Stimulated activated CD4-positive, alpha-beta T cell treated with anti-CD3 and anti-CD28 coated beads, Interleukin-4, amount 100 ng/mL, for 4 hours (primary cell): ENCODE data around the gene DUSP6.

Experiments
- DNase-seq, 2 experiments: peaks; one replicate each; pipeline ENCODE4 v3.0.0-alpha.2; 2020

Gene DUSP6, protein sequence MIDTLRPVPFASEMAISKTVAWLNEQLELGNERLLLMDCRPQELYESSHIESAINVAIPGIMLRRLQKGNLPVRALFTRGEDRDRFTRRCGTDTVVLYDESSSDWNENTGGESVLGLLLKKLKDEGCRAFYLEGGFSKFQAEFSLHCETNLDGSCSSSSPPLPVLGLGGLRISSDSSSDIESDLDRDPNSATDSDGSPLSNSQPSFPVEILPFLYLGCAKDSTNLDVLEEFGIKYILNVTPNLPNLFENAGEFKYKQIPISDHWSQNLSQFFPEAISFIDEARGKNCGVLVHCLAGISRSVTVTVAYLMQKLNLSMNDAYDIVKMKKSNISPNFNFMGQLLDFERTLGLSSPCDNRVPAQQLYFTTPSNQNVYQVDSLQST

DNA sequence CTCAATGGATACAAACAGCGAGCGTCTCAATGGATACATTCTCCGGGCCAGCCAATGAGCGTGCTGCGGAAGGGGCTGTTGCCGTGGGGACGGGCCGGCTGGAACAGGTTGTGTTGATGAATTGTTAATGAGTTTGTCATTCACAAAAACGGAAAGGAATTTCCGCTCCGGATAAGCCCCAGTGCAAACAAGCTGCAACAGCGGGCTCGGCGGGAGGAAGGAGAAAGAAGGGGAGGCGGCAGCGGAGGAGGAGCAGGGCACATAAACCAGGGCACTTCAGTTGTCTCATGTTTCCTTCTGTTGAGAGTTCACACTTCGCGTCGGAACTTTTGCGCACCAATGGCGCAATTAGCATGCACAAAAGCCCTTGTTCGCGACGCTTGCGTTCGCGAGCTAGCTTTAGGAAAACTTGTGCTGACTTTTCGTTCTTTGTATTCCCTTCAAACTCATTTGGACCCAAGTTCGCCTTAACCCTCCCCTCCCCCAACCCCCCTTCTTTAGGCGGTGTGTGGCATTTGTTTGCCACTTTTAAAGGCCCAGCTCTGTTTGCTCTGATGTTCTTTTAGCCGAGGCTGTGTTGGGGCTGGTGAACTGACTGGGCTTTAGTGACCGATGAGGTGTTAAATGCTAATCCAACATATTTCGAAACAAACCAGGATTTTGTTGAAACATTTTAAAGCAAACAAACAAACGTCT is at the start of gene DUSP6:
TSS of gene DUSP6 (minus strand) at position 10 of the 696 bp plus-strand sequence. CDS start 462 bp downstream, outside the sequence.
- DNase-seq, result peak; percentile 79 to 84

DNA sequence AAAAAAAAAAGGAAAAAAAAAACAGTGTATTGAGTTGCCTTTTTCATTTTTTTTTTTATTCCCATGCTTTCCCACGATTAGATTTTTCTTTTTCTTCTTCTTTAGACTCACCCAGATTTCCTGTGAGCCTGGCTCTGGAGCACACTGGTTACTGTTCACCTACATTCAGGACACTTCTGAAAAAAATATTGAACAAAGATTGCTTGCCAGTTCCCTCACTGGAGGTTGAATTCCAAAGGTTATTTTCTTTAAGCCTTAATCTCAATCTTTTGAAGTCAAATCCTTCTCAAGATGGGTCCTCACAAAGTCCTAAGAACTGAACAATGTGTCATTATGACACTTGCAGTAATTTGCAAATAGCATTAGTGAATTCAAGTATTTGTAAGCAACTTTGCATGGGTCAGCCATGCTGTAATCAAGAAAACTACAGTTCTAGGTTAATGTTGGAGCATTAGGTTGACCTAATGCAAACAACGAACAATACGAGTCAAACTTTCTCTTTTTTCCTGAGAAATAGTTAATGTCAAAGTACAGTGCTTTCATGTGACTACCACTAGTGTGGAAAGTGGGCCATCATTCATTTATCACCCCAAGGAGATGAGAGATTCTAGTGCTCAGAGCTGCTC is 49.2 kb upstream of the DUSP6 start:
- DNase-seq, result no peak

DNA sequence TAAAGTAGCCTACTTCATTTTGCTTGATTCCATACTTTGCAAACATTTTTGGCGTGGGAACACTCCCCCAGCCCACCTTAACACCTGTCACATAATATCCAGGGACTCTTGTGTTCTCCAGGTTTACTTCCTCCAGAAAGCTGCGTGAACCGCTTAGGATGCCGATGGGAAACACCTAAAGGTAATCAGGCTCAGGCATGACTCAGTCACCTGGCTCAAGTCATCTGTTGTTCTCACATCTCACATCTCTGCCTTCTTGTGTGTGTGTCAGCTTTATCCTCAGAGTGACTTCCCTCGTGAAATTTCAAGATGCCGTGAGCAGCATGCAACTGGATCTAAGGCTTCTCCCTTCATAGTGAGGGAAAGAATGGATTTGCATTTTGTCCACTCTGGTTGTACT is 48.1 kb upstream of the DUSP6 start:
- no peak for DNase-seq

DNA sequence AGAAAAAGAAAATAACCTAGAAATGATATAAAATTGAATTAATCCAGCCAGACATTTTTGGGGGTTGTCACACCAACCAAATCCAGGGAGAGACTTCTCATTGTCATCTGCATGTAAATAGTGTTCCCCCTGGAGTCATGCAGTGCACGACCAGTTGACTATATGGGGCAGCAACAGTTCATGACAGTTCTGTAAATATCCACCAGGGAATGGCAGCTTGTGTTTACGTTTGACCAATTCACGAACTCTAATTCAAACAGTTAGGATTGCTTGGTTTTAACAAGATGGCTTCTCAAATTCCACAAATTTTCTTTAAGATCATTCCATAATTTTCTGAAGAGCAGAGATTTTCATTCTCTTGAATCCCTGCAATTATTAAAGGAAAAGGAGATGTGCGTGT is 43.4 kb upstream of the DUSP6 start:
- no peak for DNase-seq

DNA sequence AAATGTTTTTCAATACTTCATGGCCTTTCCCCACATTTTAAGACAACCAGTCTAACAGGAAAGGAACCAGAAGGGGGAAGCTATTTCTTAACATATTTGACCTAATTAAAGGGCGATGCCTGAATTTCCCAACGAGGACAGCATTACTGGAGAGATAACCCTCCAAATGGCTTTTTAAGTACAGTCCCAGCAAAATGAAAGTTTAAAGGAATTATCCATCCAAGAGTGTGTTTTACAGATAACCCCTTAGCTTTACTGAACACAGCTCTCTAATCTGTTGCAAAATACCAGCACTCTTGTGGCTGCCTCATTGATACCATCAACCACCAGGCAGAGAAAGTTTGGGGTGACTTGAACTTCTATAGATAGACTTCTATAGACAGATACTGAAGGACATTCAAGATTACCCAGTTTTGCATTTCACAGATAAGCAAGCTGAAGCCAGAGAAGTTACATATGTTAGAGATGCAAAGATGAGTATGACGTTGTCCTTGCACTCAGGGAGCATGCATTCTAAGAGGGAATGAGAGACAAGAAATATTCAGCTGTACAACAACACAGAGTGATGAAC is 41.3 kb upstream of the DUSP6 start:
- DNase-seq, result no peak

DNA sequence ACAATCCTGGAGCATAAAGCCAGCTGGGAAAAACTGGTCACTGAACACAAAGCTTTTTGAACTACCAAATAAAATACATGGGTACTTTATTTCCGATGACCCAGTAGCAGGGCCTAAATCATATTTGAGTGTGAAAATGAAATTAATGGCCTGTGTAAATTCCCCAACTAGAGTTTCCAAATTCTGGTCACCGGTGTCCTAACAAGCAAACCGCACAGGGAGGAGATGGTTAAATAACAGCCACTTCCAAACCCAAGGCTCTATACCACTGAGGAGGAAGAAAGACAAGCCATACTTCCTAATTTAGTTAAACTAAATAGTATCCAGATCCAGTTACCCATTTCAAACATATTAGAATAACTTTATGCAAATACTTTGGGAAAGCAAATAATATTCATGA is 40.1 kb upstream of the DUSP6 start:
- no peak for DNase-seq

DNA sequence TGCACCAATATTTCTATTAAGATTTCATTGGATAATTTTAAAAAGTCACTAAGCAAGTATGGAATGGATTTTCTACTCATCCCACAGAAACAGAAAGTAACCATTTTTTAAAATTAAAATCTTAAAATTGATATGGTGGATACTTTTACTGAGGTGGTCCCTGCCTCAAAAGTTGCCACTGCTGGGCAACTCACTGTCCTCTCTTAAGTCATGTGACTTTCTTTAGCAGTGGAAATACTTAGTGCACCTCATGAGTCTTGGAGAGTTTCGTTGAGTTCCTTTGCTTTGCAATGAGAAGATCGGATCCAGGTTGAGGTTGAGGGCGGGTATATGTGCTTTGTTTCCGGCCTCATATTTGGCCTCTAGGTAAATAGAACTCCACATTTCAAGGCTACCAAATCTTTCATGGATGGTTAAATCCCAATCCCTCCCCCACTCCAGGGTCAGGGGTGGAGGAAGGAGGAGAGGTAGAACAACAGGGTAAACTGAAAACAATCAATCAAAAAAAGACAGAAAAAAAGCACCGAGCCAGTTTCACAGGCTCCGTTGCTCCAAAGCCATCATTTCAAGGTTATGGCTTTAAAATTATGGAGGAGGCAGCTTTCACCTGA is 39.5 kb upstream of the DUSP6 start:
- no peak for DNase-seq

DNA sequence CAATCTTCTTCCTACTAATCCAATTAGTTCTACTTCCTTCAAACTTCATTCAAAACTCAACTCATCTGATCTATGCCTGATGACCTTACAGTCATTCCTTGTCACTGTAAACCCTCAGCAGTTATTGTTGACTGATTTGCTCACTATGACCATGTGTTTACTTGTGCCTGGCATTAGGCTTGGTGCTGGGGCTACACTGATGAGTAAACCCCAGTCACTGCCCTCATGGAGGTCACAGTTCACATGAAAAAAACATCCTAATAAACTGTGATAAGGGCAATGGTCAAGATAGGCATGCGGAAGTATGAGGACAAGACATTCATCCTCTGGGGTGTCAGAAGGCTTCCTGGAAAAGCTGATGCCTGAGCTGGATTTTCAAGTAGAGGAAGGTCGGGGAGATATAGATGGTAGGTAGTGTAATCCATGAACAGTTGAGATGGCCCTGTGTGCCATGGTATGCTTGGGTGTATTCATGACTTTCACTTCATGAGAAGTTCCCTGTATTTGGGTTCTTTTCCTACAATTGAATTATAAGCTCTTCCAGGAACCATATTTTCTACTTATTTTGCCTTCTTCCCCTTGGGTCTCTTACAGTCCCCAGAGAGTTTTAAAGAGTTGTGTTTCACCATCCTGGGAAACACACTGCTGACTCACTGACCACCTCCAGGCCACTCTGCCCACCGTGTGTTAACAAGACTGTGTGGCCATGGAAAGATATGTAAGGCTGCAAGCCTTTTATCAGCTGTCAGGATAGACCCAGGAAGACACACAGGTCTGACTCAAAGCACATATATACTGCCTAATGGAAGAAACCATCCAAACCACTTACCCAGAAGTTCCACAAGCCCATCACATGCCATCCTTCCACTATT is 38.7 kb upstream of the DUSP6 start:
- no peak for DNase-seq

DNA sequence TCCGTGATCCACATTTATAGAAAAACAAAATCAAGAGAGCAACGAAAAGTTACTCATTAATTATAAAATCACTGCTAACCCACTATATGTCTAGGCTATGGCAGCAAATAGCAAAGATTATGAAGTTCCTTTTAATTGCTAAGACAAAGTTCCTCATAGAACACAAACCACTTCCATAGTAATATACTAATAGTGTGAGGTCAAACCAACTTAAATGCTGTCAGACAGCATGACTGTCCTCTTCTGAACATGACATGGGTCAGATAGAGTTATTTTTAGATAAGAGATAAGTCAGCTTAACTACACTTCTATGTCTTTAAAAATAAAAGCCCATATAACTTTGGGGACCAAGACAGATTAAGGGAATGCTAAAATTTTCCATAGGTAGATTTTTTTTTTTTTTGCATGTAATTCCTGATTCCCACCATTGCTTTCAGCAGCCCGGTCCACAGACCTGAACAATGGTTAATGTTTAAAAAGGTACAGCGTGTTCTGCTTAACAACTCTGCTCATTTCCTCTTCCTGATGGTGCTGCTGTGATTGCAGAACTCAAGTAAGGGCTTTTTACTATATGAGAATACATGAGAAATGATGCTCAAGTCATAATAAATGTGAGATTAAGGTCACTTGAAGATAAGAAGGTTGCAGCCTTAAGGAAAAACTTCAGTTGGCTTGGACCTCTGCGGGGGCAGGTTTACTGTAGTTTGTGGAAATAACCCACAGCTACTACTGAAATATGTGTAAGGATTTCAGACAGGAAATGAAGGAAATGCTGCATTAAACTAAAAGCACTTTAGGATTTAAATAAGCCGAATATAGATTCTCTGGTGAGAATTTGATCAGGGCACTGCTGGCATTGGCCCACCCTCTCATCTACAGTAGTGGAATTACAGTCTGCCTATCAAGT is 37.7 kb upstream of the DUSP6 start:
- no peak for DNase-seq

DNA sequence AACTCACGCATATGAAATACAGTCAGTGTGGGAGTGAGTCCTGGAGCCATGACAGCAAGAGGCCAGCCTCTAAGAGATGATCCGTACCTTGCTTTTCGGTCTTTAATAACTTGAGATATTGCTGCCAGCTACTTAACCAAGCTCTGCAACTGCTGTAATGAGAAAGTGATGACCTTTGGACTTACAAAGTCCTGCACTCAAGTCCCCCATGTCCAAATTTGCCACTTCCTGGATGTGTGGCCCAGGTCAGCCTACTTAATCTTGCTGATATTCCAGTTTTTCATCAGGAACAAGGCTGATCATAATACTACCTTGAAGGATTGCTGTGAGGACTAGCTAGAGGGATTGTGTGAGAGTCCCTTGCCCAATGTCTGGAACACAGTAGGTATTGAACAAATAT is 33.8 kb upstream of the DUSP6 start:
- no peak for DNase-seq

DNA sequence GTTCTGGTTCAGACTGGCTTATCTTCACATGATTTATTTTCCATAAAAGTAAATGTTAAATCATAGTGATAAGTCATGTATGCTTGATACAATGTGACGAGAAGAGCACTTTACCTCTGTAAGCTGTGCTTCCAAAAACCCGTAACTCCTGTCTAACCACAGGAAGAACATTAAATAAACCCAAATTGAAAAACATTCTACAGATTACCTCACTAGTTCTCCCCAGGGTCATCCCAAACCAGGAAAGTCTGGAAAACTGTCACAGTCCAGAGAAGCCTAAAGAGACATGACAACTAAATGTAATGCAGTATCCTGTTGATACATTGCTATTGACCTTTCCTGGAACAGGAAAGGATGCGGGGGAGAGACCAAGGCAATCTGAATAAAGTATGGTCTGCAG is 32.5 kb upstream of the DUSP6 start:
- DNase-seq, result no peak

DNA sequence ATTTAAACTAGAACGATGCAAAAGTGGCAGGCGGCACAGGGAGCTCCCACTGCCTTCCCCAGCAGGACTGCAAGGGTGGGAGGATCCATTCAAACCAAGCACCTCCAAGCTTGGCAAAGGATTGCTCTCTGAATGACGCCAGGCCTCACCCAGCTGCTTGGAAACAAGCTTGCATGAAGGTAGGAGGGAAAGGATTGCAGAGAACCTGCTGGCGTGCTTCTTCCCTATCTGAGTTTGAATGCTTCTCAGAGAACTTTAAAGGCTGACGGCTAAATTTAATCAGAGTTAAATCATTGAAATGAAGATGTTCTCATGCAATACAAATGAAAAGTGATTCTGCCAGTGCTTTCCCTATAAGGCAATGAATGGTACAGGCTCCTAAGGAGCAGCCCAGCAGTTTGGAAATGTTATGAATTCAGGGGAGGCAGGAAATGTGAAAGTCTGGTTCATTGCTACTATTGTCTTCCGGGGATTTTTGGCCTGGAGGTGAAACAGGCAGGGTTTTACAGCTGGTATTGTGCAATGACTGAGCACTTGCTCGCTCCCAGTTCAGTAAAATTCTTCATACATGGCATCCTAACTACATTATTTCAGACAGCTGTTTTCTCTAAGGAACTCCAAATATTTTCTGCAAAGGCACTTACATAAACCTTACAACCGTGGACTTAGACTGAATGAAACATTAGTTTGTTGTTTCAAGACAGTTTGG is 31.9 kb upstream of the DUSP6 start:
- no peak for DNase-seq

DNA sequence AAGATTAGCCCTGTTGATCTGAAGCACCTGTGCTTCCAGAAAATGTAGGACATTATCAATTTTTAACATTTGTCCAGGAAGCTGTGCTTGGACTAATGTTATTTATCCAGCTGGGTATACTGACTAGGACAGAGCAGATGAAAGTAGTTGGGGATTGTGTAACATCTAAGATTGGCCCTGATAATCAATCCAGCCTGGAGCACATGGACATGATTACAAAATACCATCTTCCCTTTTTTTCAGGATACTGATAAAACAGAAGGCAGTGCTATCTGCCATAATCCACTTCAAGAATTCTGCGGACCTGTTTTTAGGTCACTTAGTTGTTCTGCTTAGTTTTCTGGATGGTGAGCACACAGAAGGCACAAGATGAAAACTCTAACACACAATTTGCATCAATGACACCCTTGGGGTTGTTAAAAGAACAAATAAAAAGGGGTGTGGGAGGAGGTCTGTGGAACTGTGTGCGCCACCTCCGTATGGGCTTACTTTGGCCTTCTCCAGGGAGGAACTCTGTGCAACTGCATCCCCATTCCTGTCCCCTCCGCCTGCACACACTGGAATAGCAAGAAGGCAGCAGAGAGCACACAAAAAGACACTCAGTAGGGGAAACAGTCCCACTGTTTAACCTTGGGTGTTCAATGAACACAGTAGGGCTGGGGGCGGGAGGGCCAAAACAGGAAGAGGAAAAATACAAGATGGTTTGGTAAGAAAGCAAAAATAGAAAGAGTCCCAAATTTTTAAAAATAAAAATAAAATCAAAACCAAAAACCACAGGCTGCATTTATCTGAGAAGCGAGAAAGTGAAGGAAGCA is 31.1 kb upstream of the DUSP6 start:
- DNase-seq, result no peak

DNA sequence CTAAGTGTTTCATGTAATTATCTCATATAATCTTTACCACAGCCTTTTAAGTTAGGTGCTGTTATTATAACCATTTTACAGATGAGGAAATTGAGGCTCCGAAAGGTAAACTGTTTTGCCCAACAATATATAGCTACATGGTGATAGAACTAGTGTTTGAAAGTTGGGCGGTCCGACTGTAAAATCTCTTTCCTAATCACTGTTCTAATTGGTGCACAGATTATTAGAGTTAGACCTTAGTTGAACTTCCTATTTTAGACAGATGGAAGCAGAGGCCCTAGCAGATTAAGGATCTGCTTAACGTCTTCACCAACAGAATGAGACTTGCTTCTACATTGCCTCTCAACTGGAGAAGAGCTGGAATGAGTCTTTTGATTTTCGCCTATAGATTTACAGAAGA is 30.0 kb upstream of the DUSP6 start:
- no peak for DNase-seq

DNA sequence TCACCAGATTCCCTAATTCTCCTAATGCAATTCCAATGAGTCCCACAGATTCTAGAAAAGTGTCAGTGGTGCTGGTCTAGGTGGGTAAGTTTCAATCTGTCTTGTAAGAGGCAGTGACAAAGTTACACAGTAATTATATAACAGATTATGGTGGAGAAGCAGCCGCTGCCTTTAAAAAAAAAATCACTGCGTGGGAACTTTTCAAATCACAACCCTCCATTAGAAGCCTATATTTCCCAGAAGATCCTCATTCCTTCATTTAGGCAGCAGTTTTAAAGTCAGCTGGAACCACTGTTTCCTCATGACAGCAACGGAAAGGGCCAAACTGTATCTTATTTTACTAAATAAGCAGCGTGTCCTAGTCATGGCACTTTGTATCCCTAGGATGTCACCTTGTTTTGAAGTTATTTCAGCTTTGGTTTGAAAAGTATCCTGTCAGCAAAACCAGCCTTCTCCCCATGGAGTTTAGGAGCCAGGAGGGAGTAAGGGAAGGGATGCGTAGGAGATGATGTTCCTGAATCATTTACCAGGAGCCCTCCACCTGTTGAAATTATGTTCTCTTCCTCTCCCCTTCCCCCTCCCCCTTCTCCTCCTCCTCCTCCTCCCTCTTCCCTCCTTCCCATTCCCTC is 27.7 kb upstream of the DUSP6 start:
- no peak for DNase-seq

DNA sequence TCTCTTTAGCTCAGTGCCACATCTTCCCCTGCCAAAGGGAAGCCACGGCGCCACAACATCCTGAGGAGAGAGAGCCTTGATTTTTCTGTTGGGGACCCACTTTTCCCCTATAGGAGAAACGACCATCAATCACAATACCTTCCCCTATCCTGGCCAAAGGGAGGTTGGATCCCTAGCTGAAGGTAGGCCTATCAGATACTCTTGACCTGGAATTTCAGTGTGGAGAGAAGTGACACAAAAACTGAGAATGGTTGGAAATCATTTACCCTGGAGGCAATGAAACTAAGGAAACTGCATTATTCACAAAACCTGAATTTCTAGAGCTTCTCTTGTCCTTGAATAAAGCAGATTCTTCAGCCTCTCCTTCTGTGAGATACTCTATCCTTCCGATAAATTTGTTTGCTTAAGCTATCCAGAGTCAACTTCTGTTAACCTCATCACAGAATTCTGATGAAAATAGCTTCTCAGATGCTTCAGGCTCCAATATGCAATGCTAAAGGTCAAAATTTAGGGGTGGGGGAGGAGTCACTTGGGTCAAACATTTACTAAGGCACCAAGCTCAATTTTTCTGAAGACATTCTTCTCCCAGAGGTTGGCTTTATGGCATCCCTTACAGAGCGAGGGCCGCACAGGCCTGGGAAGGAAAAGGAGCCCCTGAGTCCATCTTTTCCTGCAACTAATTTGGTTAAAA is 27.0 kb upstream of the DUSP6 start:
- DNase-seq, result no peak

DNA sequence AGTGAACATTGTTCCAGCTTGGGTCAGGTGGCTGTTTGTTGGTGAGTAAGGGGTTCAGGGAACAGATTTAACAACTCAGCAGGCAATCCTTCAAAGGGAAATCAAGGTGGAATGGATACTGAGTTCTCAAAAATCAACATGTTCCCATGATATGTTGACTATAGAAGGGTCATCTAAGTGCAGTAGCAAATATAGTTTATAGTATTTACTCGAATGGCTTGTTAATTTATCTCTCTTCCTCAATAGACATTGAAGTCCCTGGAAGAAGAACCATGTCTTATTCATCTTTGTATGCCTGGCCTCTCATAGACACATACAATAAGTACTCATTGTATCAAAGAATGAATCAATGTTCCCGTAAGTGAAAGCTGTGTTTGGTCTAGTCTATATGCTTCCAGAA is 24.5 kb upstream of the DUSP6 start:
- no peak for DNase-seq

DNA sequence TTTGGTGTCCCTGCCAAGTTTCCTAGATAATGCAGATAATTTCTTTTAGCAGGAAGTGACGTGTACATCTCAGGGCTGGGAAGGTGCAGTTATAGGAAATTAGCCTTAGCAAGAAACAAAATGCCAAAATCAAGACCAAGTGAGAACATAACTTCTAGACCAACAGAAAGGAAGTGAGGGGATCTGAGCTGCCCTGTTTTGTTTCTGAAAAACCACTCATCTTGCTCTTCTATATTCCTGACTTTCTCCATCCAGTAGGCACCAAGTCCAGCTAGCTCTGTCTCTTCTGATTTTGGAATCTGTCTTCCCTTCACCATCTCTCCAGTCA is 23.9 kb upstream of the DUSP6 start:
- no peak for DNase-seq
